HepG2 (cell line): ENCODE results near the gene NLRC3. TPM values are rescaled to one million over a fixed set of nuclear protein-coding genes. Genes with fewer than 3 reads are reported as not detected.

Source experiments
- ARID2 ChIP-seq: sonication (generic); formaldehyde crosslinking; IDR thresholded peaks from 2 replicates; pipeline ENCODE4 v1.8.1; 2022; ENCODE audit warnings: mild to moderate bottlenecking, missing genetic modification reagents, borderline replicate concordance
- ATF1 ChIP-seq: IDR thresholded peaks from 2 replicates; pipeline ENCODE4 v1.6.1; 2016; ENCODE audit warnings: mild to moderate bottlenecking, control low read depth
- CCDC6 ChIP-seq: sonication (generic); formaldehyde crosslinking; IDR thresholded peaks from 2 replicates; pipeline ENCODE4 v1.8.1; 2022; ENCODE audit warnings: mild to moderate bottlenecking, missing genetic modification reagents, moderate library complexity
- CTCF ChIP-seq: sonication (generic); formaldehyde crosslinking; IDR thresholded peaks from 2 replicates; pipeline ENCODE4 v1.5.0; 2020; ENCODE audit warnings: mild to moderate bottlenecking, missing genetic modification reagents, moderate library complexity
- DPF2 ChIP-seq: sonication (generic); formaldehyde crosslinking; IDR thresholded peaks from 2 replicates; pipeline ENCODE4 v1.4.0; 2020; ENCODE audit warnings: mild to moderate bottlenecking, low read depth, missing genetic modification reagents, borderline replicate concordance
- ETV5 ChIP-seq: IDR thresholded peaks from 2 replicates; pipeline ENCODE4 v1.6.1; 2018; ENCODE audit warnings: missing biosample characterization, missing genetic modification reagents, inconsistent platforms, borderline replicate concordance
- FOSL2 ChIP-seq: sonication (generic); formaldehyde crosslinking; IDR thresholded peaks from 2 replicates; pipeline ENCODE4 v1.4.0; 2020; ENCODE audit warnings: missing genetic modification reagents
- HDAC6 ChIP-seq: fragments of 200-600 bp; sonication (generic); IDR thresholded peaks from 2 replicates; pipeline ENCODE4 v1.7.0; 2017; ENCODE audit warnings: mild to moderate bottlenecking, antibody characterized with exemption, low read length, low read depth
- HIVEP1 ChIP-seq: sonication (generic); formaldehyde crosslinking; IDR thresholded peaks from 2 replicates; pipeline ENCODE4 v1.4.0; 2020; ENCODE audit warnings: mild to moderate bottlenecking, missing genetic modification reagents
- HMG20A ChIP-seq: IDR thresholded peaks from 2 replicates; pipeline ENCODE4 v1.6.1; 2016; ENCODE audit warnings: borderline replicate concordance
- KDM4B ChIP-seq: sonication (generic); formaldehyde crosslinking; IDR thresholded peaks from 2 replicates; pipeline ENCODE4 v1.4.0; 2020; ENCODE audit warnings: missing genetic modification reagents
- MATR3 ChIP-seq: sonication (generic); formaldehyde crosslinking; IDR thresholded peaks from 2 replicates; pipeline ENCODE4 v1.4.0; 2020; ENCODE audit warnings: missing genetic modification reagents
- MTF1 ChIP-seq: sonication (generic); formaldehyde crosslinking; IDR thresholded peaks from 2 replicates; pipeline ENCODE4 v1.5.0; 2020; ENCODE audit warnings: missing genetic modification reagents
- THAP8 ChIP-seq: sonication (generic); formaldehyde crosslinking; IDR thresholded peaks from 2 replicates; pipeline ENCODE4 v1.5.1; 2020; ENCODE audit warnings: missing genetic modification reagents, mild to moderate bottlenecking, borderline replicate concordance
- TP53 ChIP-seq: sonication (generic); formaldehyde crosslinking; conservative IDR thresholded peaks from 2 replicates; pipeline ENCODE4 v1.4.0; 2020; ENCODE audit warnings: missing genetic modification reagents
- TSC22D2 ChIP-seq: sonication (generic); formaldehyde crosslinking; IDR thresholded peaks from 2 replicates; pipeline ENCODE4 v1.5.1; 2020; ENCODE audit warnings: missing genetic modification reagents, mild to moderate bottlenecking, borderline replicate concordance
- ZFP36 ChIP-seq: fragments of 150-350 bp; IDR thresholded peaks from 2 replicates; pipeline ENCODE4 v1.6.1; 2018; ENCODE audit warnings: borderline replicate concordance, low read length, low read depth; ENCODE audit not compliant: partially characterized antibody
- ZNF276 ChIP-seq: sonication (generic); formaldehyde crosslinking; IDR thresholded peaks from 2 replicates; pipeline ENCODE4 v1.4.0; 2020; ENCODE audit warnings: mild to moderate bottlenecking, low read depth, missing genetic modification reagents
- ZNF329 ChIP-seq: sonication (generic); formaldehyde crosslinking; IDR thresholded peaks from 2 replicates; pipeline ENCODE4 v1.9.0; 2021; ENCODE audit warnings: low read depth, mild to moderate bottlenecking, missing genetic modification reagents
- ZNF615 ChIP-seq: sonication (generic); formaldehyde crosslinking; IDR thresholded peaks from 2 replicates; pipeline ENCODE4 v1.5.0; 2020; ENCODE audit warnings: mild to moderate bottlenecking, missing genetic modification reagents, borderline replicate concordance
- ZNF670 ChIP-seq: sonication (generic); formaldehyde crosslinking; IDR thresholded peaks from 2 replicates; pipeline ENCODE4 v1.8.0; 2022; ENCODE audit warnings: mild to moderate bottlenecking, missing genetic modification reagents, borderline replicate concordance
- polyA plus RNA-seq, 8 experiments: library from polyadenylated mRNA; depleted of rRNA in 3 of 8; stranded (reverse) in 7 of 8; unstranded in 1 of 8; fragments of >200 nt; fragmentation: Illumina TruSeq in 4 of 8; extraction: Trizol in 4 of 8; gene quantifications; 2 replicates each; pipeline versions ENCODE4 v1.2.1 to v1.2.3, GENCODE V29; 2011 to 2016; ENCODE audit warnings: low read depth in 4 of 8, missing spikeins in 1 of 8, mixed read lengths in 1 of 8; ENCODE audit not compliant: insufficient read depth in 1 of 8
- total RNA-seq, 5 experiments: library from RNA; depleted of rRNA; stranded (reverse); fragments of >200 nt; fragmentation: Illumina TruSeq; extraction: Trizol; gene quantifications; 2 replicates each; pipeline ENCODE4 v1.2.3, GENCODE V29; 2016; ENCODE audit warnings: low read depth in 1 of 5
- TF ChIP-seq, protein P1 (sequence below): sonication (generic); formaldehyde crosslinking; IDR thresholded peaks from 2 replicates; pipeline ENCODE4 v1.5.1; 2020; ENCODE audit warnings: missing genetic modification reagents, mild to moderate bottlenecking, borderline replicate concordance

Gene NLRC3
- total and polyA plus RNA-seq, 2 of the 13 experiments (the other 11 are each of a cell fraction or from before 2014, with no cell fraction given): not detected

DNA sequence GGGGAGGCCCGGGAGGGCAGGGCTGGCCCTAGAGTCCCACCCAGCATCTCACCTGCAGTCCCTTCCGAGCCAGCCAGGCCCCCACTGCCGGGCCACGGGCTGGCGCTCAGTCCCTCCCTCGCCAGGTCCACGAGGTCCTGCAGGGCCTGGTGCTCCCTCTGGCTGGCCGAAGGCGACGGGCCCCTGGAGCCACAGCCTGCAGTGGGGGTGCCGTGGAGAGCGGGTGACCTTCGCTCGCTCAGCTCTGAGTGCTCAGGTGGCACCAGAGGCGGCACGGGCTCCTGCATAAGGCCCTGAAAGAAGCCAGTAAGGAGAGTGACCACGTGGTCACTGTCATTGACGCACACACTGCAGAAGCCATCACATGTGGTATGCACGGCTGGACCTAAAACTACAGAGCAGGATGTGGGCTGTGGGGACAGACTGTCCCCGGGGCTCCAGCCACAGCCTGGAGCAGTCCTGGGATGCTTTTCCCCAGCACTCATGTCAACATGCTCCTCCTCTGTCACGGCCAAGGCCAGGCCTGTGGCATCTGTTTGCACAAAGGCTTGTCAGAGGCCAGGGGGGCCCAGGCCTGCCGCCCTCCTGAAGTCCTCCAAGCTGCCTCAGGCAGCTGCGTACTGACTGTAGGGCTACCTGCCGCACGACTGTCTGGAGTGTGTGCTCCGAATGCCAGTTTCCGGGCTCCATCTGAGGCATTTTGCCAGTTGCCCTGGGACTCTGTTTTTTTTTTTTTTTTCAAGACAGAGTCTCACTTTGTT, 19.1 kb upstream of the NLRC3 start (continued):
- TF ChIP-seq ARID2 (CRISPR knock-in tag) (0 out of 2 replicates have a peak, but pooled peaks have one; percentile 31), ZNF670 (CRISPR knock-in tag) (0 out of 2 replicates have a peak, but pooled peaks have one; percentile 34), THAP8 (CRISPR knock-in tag) (no peak), ZNF615 (no peak), HMG20A (CRISPR knock-in tag) (peak; percentile 78; the same call in 1 of the 2 replicates), MTF1 (CRISPR knock-in tag) (peak; percentile 54; the same call in 1 of the 2 replicates), CTCF (CRISPR knock-in tag) (0 out of 2 replicates have a peak, but pooled peaks have one; percentile 25), FOSL2 (CRISPR knock-in tag) (peak; percentile 74), ZFP36 (peak; percentile 52), CCDC6 (CRISPR knock-in tag) (peak; percentile 78; the same call in 1 of the 2 replicates), HIVEP1 (CRISPR knock-in tag) (peak; percentile 35; the same call in 1 of the 2 replicates), TSC22D2 (CRISPR knock-in tag) (no peak), TP53 (0 out of 2 replicates have a peak, but pooled peaks have one; percentile 63), ATF1 (CRISPR knock-in tag) (no peak), HDAC6 (no peak), KDM4B (CRISPR knock-in tag) (0 out of 2 replicates have a peak, but pooled peaks have one; percentile 43), ZNF276 (CRISPR knock-in tag) (no peak), ZNF329 (CRISPR knock-in tag) (peak; percentile 77; the same call in 1 of the 2 replicates), DPF2 (CRISPR knock-in tag) (peak; percentile 68; the same call in 1 of the 2 replicates), MATR3 (CRISPR knock-in tag) (no peak), ETV5 (CRISPR knock-in tag) (peak; percentile 78)
- TF ChIP-seq, protein P1, sequence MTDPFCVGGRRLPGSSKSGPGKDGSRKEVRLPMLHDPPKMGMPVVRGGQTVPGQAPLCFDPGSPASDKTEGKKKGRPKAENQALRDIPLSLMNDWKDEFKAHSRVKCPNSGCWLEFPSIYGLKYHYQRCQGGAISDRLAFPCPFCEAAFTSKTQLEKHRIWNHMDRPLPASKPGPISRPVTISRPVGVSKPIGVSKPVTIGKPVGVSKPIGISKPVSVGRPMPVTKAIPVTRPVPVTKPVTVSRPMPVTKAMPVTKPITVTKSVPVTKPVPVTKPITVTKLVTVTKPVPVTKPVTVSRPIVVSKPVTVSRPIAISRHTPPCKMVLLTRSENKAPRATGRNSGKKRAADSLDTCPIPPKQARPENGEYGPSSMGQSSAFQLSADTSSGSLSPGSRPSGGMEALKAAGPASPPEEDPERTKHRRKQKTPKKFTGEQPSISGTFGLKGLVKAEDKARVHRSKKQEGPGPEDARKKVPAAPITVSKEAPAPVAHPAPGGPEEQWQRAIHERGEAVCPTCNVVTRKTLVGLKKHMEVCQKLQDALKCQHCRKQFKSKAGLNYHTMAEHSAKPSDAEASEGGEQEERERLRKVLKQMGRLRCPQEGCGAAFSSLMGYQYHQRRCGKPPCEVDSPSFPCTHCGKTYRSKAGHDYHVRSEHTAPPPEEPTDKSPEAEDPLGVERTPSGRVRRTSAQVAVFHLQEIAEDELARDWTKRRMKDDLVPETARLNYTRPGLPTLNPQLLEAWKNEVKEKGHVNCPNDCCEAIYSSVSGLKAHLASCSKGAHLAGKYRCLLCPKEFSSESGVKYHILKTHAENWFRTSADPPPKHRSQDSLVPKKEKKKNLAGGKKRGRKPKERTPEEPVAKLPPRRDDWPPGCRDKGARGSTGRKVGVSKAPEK (CRISPR knock-in tag): no peak; the same call in 1 of the 2 replicates
